ENCODE measurements around the gene MYLK2. TPM values are rescaled to one million over a fixed set of nuclear protein-coding genes. Genes with fewer than 3 reads are reported as not detected.

MYLK2 gene
- polyA plus RNA-seq, 3 donors: 0.65 to 0.95 (median 0.91) TPM

GRCh38 chr20:31856516-31856915 lies 37.4 kb downstream of the MYLK2 start:
- DNase-seq: no peak

GRCh38 chr20:31857861-31858759 lies 39.0 kb downstream of the MYLK2 start:
- no peak for DNase-seq

- DNase-seq: no peak
These were observed 39.6 kb downstream of the MYLK2 start for GRCh38 chr20:31858760-31859083.

GRCh38 chr20:31859266-31859997 lies 40.3 kb downstream of the MYLK2 start:
- no peak for DNase-seq

GRCh38 chr20:31859998-31860380 lies 40.8 kb downstream of the MYLK2 start:
- DNase-seq: no peak

- DNase-seq: no peak
These were observed 41.4 kb downstream of the MYLK2 start for GRCh38 chr20:31860390-31861134.

- no peak for DNase-seq
These were observed 41.9 kb downstream of the MYLK2 start for GRCh38 chr20:31861135-31861384.

GRCh38 chr20:31861385-31862156 lies 42.4 kb downstream of the MYLK2 start:
- peak; percentile 77 for DNase-seq

- no peak for DNase-seq
These were observed 43.0 kb downstream of the MYLK2 start for GRCh38 chr20:31862157-31862470.

GRCh38 chr20:31862506-31862905 lies 43.4 kb downstream of the MYLK2 start:
- DNase-seq: no peak

GRCh38 chr20:31863296-31864085 lies 44.3 kb downstream of the MYLK2 start:
- DNase-seq: no peak

GRCh38 chr20:31864521-31865400 lies 45.6 kb downstream of the MYLK2 start:
- no peak for DNase-seq

GRCh38 chr20:31866221-31866620 lies 47.1 kb downstream of the MYLK2 start:
- no peak for DNase-seq

- no peak for DNase-seq
These were observed 49.9 kb downstream of the MYLK2 start for GRCh38 chr20:31868853-31869672.

GRCh38 chr20:31869673-31869941 lies 50.5 kb downstream of the MYLK2 start:
- DNase-seq: no peak

- no peak for DNase-seq
These were observed 51.0 kb downstream of the MYLK2 start, which contains the start of the genes DUSP15 and TTLL9 for GRCh38 chr20:31869942-31870725. Gene DUSP15, minus strand, starts transcription at chr20:31870527. Its CDS starts 190 bp downstream, at chr20:31870337. Gene TTLL9, plus strand, starts transcription at chr20:31870634. Its CDS starts 493 bp downstream, at chr20:31871127.

GRCh38 chr20:31870726-31871617 lies 51.8 kb downstream of the MYLK2 start:
- DNase-seq: no peak

- no peak for DNase-seq
These were observed 52.4 kb downstream of the MYLK2 start for GRCh38 chr20:31871618-31871954.

All from renal pelvis (tissue), 4 donors.